ENCODE results near the gene SAFB2.
"Not testable (repeated sequence)": the region's sequence is repeated elsewhere in the genome, so short reads cannot be mapped to it uniquely, and the experiment has no call there.

The SAFB2 gene

DNA sequence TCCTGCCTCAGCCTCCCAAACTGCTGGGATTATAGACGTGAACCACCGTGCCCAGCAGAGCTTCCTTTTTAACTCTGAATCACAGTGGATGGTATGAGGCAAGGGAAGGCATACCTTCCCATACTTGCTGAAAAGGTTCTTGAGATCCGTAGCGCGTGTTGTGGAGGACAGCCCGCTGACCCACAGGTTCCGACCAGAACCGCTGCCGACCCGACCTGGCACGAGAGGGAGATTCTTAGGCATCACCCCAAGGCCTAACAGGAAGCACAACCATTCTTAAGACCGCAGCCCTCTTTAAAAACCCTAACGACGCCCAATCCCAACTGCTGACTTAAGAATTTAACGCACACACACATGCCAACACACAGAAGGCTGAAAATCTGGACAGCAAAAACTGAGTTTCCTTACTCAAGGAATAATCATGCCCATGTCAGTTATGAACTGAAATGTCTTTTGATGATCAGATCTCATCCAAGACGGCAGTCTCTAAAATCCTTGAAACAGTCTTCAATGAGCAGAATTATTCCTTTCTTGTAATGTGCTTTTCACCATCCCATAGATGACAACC is 12.6 kb downstream of the SAFB2 start:
- no peak overlapping the region for H3K4me2 ChIP-seq (ENCODE audit: low read length)
- H3K9me3 ChIP-seq (ENCODE audit: control insufficient read depth, insufficient read depth, low read length), result no peaks in the 10 kb centered on the region
- H4K20me1 ChIP-seq (ENCODE audit: control insufficient read depth, insufficient read depth, low read depth, low read length), result peaks cover 5% of the 10 kb centered on the region
- H3F3A ChIP-seq (ENCODE audit: control insufficient read depth, insufficient read depth), result no peaks in the 10 kb centered on the region
- no peaks in the 10 kb centered on the region for H3K4me1 ChIP-seq (ENCODE audit: control insufficient read depth, low read length)
- no peaks in the 10 kb centered on the region for H3K27me3 ChIP-seq (ENCODE audit: control insufficient read depth, low read length)
- no peak overlapping the region for H3K4me3 ChIP-seq (ENCODE audit: low read length)
- peaks cover 90% of the 10 kb centered on the region for H3K36me3 ChIP-seq (ENCODE audit: control insufficient read depth, low read length)
- TF ChIP-seq EZH2phosphoT487 (IDR thresholded peaks at IDR 0.05; ENCODE audit: borderline replicate concordance, low read length) (no peak), CTCF (IDR thresholded peaks at IDR 0.05; ENCODE audit: low read depth, low read length, poor library complexity, severe bottlenecking) (no peak)
- no peaks in the 10 kb centered on the region for H3K9me2 ChIP-seq (replicated peaks; ENCODE audit: control insufficient read depth, low read length)
- H3K27ac ChIP-seq (ENCODE audit: low read depth, low read length), result no peak overlapping the region
- H3K79me2 ChIP-seq (ENCODE audit: control insufficient read depth, low read length), result peaks cover 83% of the 10 kb centered on the region

DNA sequence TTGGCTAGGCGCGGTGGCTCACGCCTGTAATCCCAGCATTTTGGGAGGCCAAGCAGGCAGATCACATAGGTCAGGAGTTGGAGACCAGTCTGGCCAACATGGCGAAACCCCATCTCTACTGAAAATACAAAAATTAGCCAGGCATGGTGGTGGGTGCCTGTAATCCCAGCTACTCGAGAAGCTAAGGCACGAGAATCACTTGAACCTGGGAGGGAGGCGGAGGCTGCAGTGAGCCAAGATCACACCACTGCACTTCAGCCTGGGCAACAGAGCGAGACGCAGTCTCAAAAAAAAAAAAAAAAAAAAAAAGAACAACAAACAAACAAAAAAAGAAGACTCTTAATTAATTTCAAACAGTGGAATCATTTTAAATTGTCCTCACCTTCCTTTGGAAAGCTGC is 13.8 kb downstream of the SAFB2 start:
- H3K4me2 ChIP-seq (ENCODE audit: low read length); H3K4me1 ChIP-seq (ENCODE audit: control insufficient read depth, low read length); H3K9me2 ChIP-seq (replicated peaks; ENCODE audit: control insufficient read depth, low read length); H3K4me3 ChIP-seq (ENCODE audit: low read length); H3K9me3 ChIP-seq (ENCODE audit: control insufficient read depth, insufficient read depth, low read length); H3K27me3 ChIP-seq (ENCODE audit: control insufficient read depth, low read length); H3F3A ChIP-seq (ENCODE audit: control insufficient read depth, insufficient read depth); H3K27ac ChIP-seq (ENCODE audit: low read depth, low read length); H4K20me1 ChIP-seq (ENCODE audit: control insufficient read depth, insufficient read depth, low read depth, low read length): not testable (repeated sequence)
- Histone ChIP-seq H3K36me3 (ENCODE audit: control insufficient read depth, low read length) (peaks cover 90% of the 10 kb centered on the region), H3K79me2 (ENCODE audit: control insufficient read depth, low read length) (peaks cover 80% of the 10 kb centered on the region)

DNA sequence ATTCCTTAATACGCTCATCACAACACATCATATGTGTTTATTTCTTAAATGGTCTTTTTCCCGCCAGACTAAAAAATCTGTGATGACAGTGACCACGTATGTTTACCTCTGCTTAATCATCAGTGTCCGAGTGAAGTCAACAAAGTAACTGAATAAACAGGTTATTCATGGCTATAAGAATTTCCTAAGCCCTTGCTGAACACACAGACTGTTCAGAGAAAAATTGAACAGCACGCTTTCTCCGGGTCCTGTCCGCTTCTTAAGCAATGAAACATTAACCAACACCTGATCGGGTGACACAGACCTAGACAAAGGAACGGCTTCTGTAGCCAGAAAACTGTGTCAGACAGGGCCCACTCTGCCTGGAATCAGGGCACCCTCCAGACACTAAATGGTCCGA is 14.3 kb downstream of the SAFB2 start:
- H3K4me1 ChIP-seq (ENCODE audit: control insufficient read depth, low read length), result no peaks in the 10 kb centered on the region
- no peak for TF ChIP-seq CTCF (IDR thresholded peaks at IDR 0.05; ENCODE audit: low read depth, low read length, poor library complexity, severe bottlenecking)
- no peak for TF ChIP-seq EZH2phosphoT487 (IDR thresholded peaks at IDR 0.05; ENCODE audit: borderline replicate concordance, low read length)
- H3K79me2 ChIP-seq (ENCODE audit: control insufficient read depth, low read length), result peaks cover 80% of the 10 kb centered on the region
- peaks cover 90% of the 10 kb centered on the region for H3K36me3 ChIP-seq (ENCODE audit: control insufficient read depth, low read length)
- H3K27me3 ChIP-seq (ENCODE audit: control insufficient read depth, low read length), result no peaks in the 10 kb centered on the region
- H3K27ac ChIP-seq (ENCODE audit: low read depth, low read length), result no peak overlapping the region
- H3F3A ChIP-seq (ENCODE audit: control insufficient read depth, insufficient read depth), result no peaks in the 10 kb centered on the region
- H3K4me3 ChIP-seq (ENCODE audit: low read length), result no peak overlapping the region
- H4K20me1 ChIP-seq (ENCODE audit: control insufficient read depth, insufficient read depth, low read depth, low read length), result peaks cover 3% of the 10 kb centered on the region
- H3K9me3 ChIP-seq (ENCODE audit: control insufficient read depth, insufficient read depth, low read length), result no peaks in the 10 kb centered on the region
- H3K9me2 ChIP-seq (replicated peaks; ENCODE audit: control insufficient read depth, low read length), result no peaks in the 10 kb centered on the region
- no peak overlapping the region for H3K4me2 ChIP-seq (ENCODE audit: low read length)

DNA sequence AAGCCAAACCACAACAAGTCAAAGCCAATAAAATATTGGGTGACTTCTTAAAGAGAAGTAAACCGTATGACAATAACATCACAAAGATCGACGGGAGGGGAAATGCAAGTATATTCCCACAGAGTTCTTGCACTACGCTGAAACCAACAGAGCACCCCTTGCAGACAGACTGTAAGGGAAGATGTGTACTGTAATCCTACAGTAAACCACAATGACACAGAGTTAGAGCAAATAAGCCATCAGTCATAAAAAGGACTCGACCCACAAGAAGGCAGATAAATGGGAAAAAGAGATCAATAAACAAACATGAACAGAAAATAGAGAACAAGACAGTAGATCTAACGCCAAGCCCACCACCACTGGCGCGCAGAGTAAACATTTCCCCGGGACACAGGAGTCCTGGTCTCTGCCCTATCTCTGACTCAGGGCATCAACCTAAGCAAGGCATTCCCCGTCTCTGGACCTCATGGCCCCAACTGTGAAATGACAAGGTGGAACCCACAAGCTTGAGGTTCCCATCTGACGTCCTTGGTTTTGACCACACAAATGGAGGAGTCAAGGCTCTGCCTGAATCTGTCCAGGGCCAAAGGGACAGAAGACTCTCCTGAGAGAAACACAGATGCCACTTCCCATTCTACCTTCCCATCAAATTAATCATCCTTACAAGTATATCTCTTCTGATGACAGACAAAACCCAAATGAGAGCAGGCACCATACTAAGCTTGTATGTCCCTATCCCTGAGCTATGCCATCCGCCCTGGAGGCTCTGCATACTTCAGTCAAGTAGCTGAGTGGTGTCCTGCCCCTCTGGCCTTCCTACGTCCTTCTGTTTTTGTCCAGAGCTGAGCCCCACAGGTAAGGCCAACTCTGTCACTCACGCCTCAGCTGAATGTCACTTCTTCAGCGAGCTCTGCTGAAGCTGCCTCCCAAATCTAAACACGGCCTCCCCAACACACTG is 15.0 kb downstream of the SAFB2 start:
- peaks cover 90% of the 10 kb centered on the region for H3K36me3 ChIP-seq (ENCODE audit: control insufficient read depth, low read length)
- H3K79me2 ChIP-seq (ENCODE audit: control insufficient read depth, low read length), result peaks cover 78% of the 10 kb centered on the region

More for the DNA sequence above, 15.0 kb downstream of the SAFB2 start:
- H3K27ac ChIP-seq (ENCODE audit: low read depth, low read length), result no peak overlapping the region
- H3K27me3 ChIP-seq (ENCODE audit: control insufficient read depth, low read length), result no peaks in the 10 kb centered on the region
- no peaks in the 10 kb centered on the region for H3K9me2 ChIP-seq (replicated peaks; ENCODE audit: control insufficient read depth, low read length)
- no peaks in the 10 kb centered on the region for H3F3A ChIP-seq (ENCODE audit: control insufficient read depth, insufficient read depth)
- H4K20me1 ChIP-seq (ENCODE audit: control insufficient read depth, insufficient read depth, low read depth, low read length), result peaks cover 3% of the 10 kb centered on the region
- H3K4me1 ChIP-seq (ENCODE audit: control insufficient read depth, low read length), result no peaks in the 10 kb centered on the region
- no peaks in the 10 kb centered on the region for H3K9me3 ChIP-seq (ENCODE audit: control insufficient read depth, insufficient read depth, low read length)
- TF ChIP-seq CTCF (IDR thresholded peaks at IDR 0.05; ENCODE audit: low read depth, low read length, poor library complexity, severe bottlenecking) (no peak), EZH2phosphoT487 (IDR thresholded peaks at IDR 0.05; ENCODE audit: borderline replicate concordance, low read length) (no peak)
- no peak overlapping the region for H3K4me2 ChIP-seq (ENCODE audit: low read length)
- no peak overlapping the region for H3K4me3 ChIP-seq (ENCODE audit: low read length)
